Fibroblast of peridontal ligament (primary cell): ENCODE data around the gene SLC6A17.

Source experiments
- DNase-seq: peaks from one replicate; pipeline ENCODE4 v3.0.0-alpha.2; 2010; ENCODE audit errors: extremely low read depth

The SLC6A17 gene

DNA sequence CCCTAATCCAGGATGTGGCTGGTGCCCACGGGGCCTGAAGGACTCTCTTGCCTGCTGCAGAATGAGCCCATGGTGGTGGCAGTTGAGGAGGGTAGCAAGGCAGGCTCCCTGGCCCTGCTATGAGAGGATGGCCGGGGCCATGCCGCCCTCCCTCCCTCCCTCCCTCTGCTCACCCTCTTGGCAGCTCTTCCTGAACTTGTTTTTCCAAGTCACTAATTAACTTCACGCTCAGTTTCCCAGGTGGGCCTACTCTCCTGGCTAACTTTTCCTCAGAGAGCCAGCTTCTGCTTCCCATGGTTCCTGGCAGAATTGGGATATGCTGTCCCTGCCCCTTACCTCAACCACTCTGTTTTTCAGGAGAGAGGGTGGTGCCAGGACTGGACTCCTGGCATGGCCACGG lies 70.0 kb downstream of the SLC6A17 start:
- no peak for DNase-seq

- DNase-seq = no peak
Observed at GRCh38 chr1:110221119-110221518, 70.8 kb downstream of the SLC6A17 start.

DNA sequence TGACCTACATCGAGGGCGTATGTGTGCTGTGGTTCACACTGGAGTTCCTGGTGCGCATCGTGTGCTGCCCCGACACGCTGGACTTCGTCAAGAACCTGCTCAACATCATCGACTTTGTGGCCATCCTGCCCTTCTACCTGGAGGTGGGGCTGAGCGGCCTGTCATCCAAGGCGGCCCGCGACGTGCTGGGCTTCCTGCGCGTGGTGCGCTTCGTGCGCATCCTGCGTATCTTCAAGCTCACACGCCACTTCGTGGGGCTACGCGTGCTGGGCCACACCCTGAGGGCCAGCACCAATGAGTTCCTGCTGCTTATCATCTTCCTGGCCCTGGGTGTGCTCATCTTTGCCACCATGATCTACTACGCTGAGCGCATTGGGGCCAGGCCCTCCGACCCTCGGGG lies 72.8 kb downstream of the SLC6A17 start:
- DNase-seq = no peak

- no peak for DNase-seq
Observed at GRCh38 chr1:110223581-110223980, 73.3 kb downstream of the SLC6A17 start.

DNA sequence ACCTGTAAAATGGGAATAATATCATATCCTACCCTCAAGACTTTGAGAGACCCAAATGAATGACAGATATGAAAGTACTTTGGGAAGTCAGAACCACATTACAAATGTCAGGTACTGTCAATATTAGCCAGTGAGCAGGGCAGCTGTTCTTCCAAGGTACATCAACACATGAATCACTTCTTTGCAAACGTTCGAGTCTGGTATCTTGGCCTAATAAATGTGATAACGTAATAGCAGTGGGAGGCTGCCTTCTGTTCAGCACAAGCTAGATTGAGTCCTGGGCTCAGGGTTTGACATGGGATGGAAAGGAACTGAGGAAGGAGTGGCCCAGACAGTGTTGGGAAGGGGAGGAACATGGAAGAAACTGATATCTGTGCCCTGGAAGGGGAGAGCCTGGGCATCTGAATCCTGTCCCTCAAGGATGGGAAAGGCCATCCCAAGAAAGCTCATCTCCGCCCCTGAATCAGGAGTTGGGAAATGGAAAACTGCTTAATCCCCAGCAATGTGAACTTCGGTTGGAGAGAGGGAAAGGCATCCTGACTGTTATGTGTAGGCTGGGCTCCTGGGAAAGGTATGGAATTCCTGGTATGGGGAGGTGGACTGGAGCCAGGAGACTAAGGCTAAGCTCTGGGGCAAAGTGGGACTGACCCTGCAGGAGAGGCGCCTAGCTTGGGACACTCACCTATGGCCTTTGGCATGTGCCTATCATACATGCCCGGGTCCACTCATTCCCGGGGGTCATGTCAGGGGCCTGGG lies 74.1 kb downstream of the SLC6A17 start:
- DNase-seq = no peak

- DNase-seq = no peak
Observed at GRCh38 chr1:110225212-110225611, 74.9 kb downstream of the SLC6A17 start.

GRCh38 chr1:110225756-110226404 lies 75.6 kb downstream of the SLC6A17 start:
- DNase-seq = no peak

- DNase-seq = no peak
Observed at GRCh38 chr1:110227774-110228173, 77.5 kb downstream of the SLC6A17 start.

DNA sequence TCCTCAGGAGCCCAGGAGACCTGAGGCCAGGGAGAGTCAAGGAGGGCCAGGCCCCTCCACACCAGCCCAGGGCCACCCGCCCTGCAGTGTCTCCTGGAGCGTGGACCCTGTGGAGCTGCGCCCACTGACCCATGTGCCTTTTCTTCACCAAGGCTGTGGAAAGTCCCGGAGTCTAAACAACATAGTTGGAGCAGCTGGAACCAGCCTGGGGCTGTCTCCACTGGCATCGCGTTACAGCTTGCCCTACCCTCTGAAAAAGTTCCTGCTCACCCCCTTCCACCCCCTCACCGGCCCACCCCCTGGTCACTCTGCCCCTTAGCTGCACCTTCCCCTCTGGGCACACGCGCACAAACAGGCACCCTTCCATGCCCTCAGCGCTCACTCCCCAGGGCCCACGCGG lies 78.1 kb downstream of the SLC6A17 start:
- DNase-seq = no peak

DNA sequence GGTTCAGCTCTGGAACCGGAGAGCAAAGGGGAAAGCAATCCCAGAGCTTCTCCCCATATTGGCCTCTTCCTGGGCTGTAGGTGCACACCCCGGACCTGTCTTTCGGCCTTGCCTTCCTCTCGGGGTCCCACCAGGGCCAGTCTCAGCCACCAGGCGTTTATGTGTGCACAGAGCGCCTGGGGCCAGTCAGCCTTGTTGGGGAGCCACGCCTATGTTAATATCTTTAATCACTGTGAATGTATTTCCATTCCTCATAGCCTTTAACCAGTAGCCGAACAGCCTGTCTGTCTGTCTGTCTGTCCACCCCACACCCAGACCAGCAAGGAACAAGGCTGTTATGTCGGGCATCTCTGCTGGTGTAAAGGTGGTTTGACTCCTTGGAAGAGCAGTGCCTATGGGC lies 78.6 kb downstream of the SLC6A17 start:
- DNase-seq = no peak

- no peak for DNase-seq
Observed at GRCh38 chr1:110229348-110230001, 79.2 kb downstream of the SLC6A17 start.

DNA sequence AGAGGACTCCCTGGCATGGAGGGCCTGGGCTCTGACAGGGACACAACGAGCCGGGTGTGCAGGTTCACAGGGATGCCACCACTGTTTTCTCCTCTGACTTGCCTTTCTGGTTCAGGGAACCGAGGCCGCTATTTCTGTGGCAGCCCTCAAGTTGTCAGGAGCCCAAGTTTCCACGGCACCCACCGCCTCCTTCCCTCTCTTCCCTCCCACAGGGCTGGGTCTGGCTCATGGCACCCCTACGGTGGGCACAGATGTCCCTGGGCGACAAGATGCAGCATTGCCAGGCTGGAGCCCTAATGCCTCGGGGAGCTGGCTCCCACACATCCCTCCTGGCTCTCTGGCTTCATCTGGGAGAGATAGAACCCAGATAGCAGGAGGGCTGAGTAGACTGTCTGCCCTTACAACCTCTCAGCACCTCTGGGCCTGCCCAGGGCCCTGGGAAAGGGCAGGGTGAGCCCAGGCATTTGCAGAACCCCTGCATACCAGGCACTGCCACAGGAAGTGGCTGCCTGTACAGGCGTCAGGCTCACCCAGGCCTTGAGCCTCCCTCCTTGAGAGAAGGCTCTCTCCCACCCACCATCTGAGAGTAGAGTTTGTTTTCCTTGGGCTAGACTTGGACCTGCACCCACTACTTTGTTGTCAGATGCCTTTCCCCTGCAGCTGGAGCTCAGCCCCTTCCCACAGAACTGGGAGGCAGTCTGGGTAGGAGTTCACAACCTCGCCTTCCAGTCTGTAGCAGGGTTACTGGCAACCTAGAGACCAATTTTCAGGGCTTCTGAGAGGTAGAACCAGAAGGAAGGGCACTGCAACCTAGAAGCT lies 80.3 kb downstream of the SLC6A17 start:
- DNase-seq = no peak

DNA sequence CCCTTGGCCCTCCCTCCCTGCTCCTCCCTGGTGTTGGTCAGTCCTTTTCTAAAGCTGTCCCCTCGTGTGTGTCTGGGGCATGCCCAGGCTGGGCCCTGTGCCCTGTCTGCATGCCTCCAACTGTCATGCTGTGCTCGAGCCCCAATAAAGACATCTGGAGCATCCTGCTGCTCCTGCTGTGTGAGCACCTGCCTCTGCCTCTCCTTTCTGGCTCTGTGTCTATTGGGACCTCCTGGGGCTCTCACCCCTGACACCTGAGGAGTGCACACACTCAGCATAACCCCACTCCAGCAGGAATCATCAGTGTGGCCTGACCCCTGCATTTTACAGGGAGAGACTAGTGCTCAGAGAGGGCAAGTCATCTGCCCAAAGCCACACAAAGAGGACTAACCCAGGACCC lies 83.6 kb downstream of the SLC6A17 start:
- no peak for DNase-seq

DNA sequence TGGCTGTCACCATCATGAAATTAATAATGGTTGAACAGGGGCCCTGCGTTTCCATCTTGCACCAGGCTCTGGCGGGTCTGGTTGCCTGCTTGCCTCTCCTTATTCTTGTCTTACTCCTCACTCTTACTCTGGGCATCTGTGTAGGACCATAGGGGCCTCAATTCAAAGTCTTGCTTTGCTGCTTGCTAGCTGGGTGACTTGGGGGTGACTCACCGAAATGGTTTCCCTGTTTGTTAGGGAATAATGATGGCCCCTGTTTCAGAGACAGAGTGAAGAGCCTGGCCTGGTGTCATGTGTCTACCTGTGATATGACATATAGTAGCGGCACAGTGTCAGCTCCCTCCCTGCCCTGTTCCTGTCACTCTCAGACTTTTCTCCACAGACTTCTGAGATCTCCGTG lies 84.4 kb downstream of the SLC6A17 start:
- DNase-seq = no peak

DNA sequence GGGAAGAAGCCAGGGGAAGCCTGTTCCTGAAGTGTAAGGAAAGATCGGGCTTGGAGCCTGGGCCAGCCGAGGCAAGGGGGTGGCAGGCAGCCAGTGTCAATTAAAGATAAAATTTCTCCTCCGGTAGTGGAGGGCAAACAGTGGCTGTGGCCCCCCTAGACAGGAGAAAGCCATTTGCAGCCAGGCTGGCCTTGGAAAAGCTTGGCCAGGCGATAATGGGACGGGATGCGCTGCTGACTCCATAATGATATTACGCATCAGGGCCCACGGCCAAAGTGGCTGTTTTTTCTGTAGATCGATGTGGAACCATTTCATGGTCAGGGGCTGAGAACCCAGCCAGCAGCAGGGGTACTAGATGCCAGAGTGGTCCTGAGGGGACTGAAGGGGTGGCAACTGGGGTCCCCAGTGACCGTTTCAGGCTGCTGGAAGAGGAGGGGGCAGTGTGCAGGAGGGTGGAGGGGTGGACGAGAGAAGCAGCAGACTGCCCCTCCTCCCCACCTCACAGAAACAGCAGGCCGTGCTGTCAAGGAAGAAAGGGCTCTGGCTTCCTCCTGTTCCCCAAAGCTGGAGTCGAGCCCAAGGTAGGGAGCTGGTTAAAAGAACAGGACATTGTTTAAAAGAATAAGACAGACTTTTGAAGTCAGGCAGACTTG lies 85.0 kb downstream of the SLC6A17 start:
- DNase-seq = no peak

- peak; percentile 47 for DNase-seq
Observed at GRCh38 chr1:110235834-110236682, 85.8 kb downstream of the SLC6A17 start.

GRCh38 chr1:110237386-110238152 lies 87.3 kb downstream of the SLC6A17 start:
- no peak for DNase-seq

DNA sequence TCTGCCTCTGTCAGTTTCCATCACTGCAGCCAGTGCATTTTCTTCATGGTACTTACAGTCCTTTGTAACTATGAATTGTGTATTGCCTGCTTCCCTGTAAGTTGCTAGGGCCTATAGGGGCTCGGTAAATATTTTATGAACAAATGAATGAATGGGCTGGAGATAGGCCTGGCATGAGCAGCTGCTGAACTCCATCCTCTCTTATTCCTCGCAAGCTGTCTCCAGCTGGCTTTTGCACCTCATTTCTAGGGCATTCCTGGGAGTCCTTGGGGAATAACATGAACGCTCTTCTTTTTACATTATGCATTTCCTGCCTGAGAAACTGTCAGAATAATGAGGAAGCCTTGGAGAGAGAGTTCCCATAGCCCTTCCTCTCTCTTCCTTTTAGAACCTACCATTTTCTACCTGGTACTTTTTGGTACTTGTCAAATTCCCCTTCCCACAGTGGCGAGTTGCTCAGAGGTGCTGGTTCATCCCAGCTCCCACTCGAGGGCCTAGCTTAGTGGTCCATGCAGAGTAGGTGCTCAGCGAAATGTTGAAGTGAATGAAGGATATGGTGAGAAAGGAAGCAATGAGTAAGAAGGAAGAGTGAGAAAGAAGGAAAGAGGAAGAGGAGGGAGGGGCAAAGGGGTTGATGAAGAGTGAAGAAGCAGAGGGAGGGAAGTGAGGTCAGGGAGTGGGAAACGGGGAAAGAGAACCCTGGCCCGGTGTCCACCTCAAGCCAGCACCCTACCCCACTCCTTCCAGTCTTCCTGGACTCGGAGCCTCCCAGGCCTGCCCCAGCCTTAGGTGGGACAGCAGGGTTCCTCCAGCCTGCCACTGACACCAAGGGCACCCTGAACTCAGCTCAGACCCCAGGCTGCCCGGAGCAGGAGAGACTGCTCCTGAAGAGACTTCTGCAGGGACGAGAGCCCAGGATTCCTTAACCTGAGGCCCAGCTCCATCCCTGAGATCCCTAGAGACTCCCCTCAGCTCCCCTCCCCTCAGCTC lies 89.4 kb downstream of the SLC6A17 start:
- peak; percentile 20 for DNase-seq
